Adipose tissue (tissue), 3 donors: ENCODE measurements around the gene KCNH1. TPM values are rescaled to one million over a fixed set of nuclear protein-coding genes. Genes with fewer than 3 reads are reported as not detected.

Source experiments
- polyA plus RNA-seq, 3 donors: library from polyadenylated mRNA; stranded (reverse); fragments of 200-250 nt; gene quantifications; one replicate each; pipeline ENCODE4 v1.2.3, GENCODE V29; 2013
- donor health status: healthy with polysubstance abuse.
- donor health status: Bipolar disorder and iron deficiency.
- donor health status: healthy.

KCNH1 gene
- polyA plus RNA-seq, 3 donors = 0.08 to 0.15 TPM; not detected in 1

Other genes with a start within 250 kb of the KCNH1 start
- gene RCOR3, start 125.2 kb upstream of the KCNH1 start, polyA plus RNA-seq = 10 to 100 TPM; 15.6 to 20.7 (median 16.1) TPM
- 10 to 100 TPM in 1 of 3 donors, 1 to 10 TPM in 2; 5.0 to 11.4 (median 5.6) TPM for gene TRAF5, start 192.7 kb upstream of the KCNH1 start, polyA plus RNA-seq